Colon (tissue), 2 donors: Measurements from ENCODE around the gene CLEC9A.
"Not testable (repeated sequence)": the region's sequence is repeated elsewhere in the genome, so short reads cannot be mapped to it uniquely, and the experiment has no call there.

ENCODE experiments used
- FAIRE-seq: peaks from 2 replicates; lab custom pipeline; 2012; peaks lifted over from hg19 to GRCh38; lab: Jason Lieb, UNC
- donor health status: control.
- donor health status: control.

The CLEC9A gene

GRCh38 chr12:10030446-10030845, at the start of gene CLEC9A:
Gene CLEC9A (plus strand): TSS chr12:10030682. CDS start chr12:10052688, 22,006 bp downstream.
- no peak for FAIRE-seq

GRCh38 chr12:9991876-9992275, 38.6 kb upstream of the CLEC9A start:
- no peak for FAIRE-seq

- no peak for FAIRE-seq
Measured at GRCh38 chr12:9992296-9992695, 38.2 kb upstream of the CLEC9A start.

- FAIRE-seq = no peak
Measured at GRCh38 chr12:9999016-9999415, 31.5 kb upstream of the CLEC9A start, which contains the start of gene CLEC1B. Gene CLEC1B (minus strand): TSS chr12:9999121. CDS start chr12:9999100, 21 bp downstream.

GRCh38 chr12:10001171-10001776, 29.2 kb upstream of the CLEC9A start:
- FAIRE-seq = no peak

GRCh38 chr12:10012630-10013330, 17.7 kb upstream of the CLEC9A start:
- FAIRE-seq = no peak

GRCh38 chr12:10015450-10015849, 15.0 kb upstream of the CLEC9A start:
- no peak for FAIRE-seq

- no peak for FAIRE-seq
Measured at GRCh38 chr12:10016881-10017280, 13.6 kb upstream of the CLEC9A start.

- FAIRE-seq = no peak
Measured at GRCh38 chr12:10018386-10018785, 12.1 kb upstream of the CLEC9A start.

- FAIRE-seq = no peak
Measured at GRCh38 chr12:10021342-10021741, 9.1 kb upstream of the CLEC9A start.

GRCh38 chr12:10025236-10025635, 5.2 kb upstream of the CLEC9A start:
- FAIRE-seq = no peak

GRCh38 chr12:10026666-10027065, 3.8 kb upstream of the CLEC9A start:
- not testable (repeated sequence) for FAIRE-seq

GRCh38 chr12:10027311-10027710, 3.2 kb upstream of the CLEC9A start:
- no peak for FAIRE-seq

- FAIRE-seq = no peak
Measured at GRCh38 chr12:10027721-10028120, 2.8 kb upstream of the CLEC9A start.

- no peak for FAIRE-seq
Measured at GRCh38 chr12:10031321-10031720, 839 bp downstream of the CLEC9A start.

GRCh38 chr12:10031771-10032175, 1.3 kb downstream of the CLEC9A start:
- FAIRE-seq = no peak

- FAIRE-seq = no peak
Measured at GRCh38 chr12:10033783-10034545, 3.5 kb downstream of the CLEC9A start.

- FAIRE-seq = no peak
Measured at GRCh38 chr12:10042167-10042566, 11.7 kb downstream of the CLEC9A start.

GRCh38 chr12:10048526-10048925, 18.0 kb downstream of the CLEC9A start:
- FAIRE-seq = no peak

- FAIRE-seq = no peak
Measured at GRCh38 chr12:10052193-10052913, 21.9 kb downstream of the CLEC9A start.

GRCh38 chr12:10058387-10058786, 27.9 kb downstream of the CLEC9A start:
- FAIRE-seq = no peak

- FAIRE-seq = no peak
Measured at GRCh38 chr12:10065241-10065640, 34.8 kb downstream of the CLEC9A start.
